Endothelial cell of hepatic sinusoid (primary cell): ENCODE data around the gene SLC35B2.

Experiments
- in situ Hi-C: cut with HindIII; loops from 2 replicates; pipeline ENCODE4 v1.10.0; 2017; ENCODE audit warnings: low sequenced_read_pairs

SLC35B2 gene

GRCh38 chr6:44255871-44256774, 1.2 kb downstream of the SLC35B2 start:
- in situ Hi-C loops, result loop anchor here (5.0 kb wide), 1 partner anchor 104 kb away; no protein-coding TSS in a partner anchor

- in situ Hi-C loops, result loop anchor here (5.0 kb wide), 1 partner anchor 103 kb away; no protein-coding TSS in a partner anchor
These were observed 2.1 kb downstream of the SLC35B2 start for GRCh38 chr6:44255105-44255808.

GRCh38 chr6:44254191-44255104, 2.9 kb downstream of the SLC35B2 start:
- in situ Hi-C loops, result loop anchor here (5.0 kb wide), 1 partner anchor 102 kb away; no protein-coding TSS in a partner anchor

GRCh38 chr6:44253307-44254101, 3.8 kb downstream of the SLC35B2 start:
- in situ Hi-C loops, result no loop called here

GRCh38 chr6:44251576-44252524, 5.5 kb downstream of the SLC35B2 start:
- in situ Hi-C loops, result no loop called here

- in situ Hi-C loops, result no loop called here
These were observed 6.6 kb downstream of the SLC35B2 start for GRCh38 chr6:44250718-44251123.

GRCh38 chr6:44250067-44250717, 7.1 kb downstream of the SLC35B2 start:
- in situ Hi-C loops, result no loop called here

- in situ Hi-C loops, result no loop called here
These were observed 8.1 kb downstream of the SLC35B2 start for GRCh38 chr6:44249082-44249748.

- in situ Hi-C loops, result no loop called here
These were observed 8.7 kb downstream of the SLC35B2 start for GRCh38 chr6:44248579-44248978.

- in situ Hi-C loops, result no loop called here
These were observed 9.7 kb downstream of the SLC35B2 start for GRCh38 chr6:44247338-44248302.

- in situ Hi-C loops, result no loop called here
These were observed 10.5 kb downstream of the SLC35B2 start, which contains the start of gene HSP90AB1 for GRCh38 chr6:44246663-44247337. TSS of gene HSP90AB1 (plus strand) at chr6:44247101. CDS start at chr6:44248630, 1,529 bp downstream.

GRCh38 chr6:44245912-44246662, 11.2 kb downstream of the SLC35B2 start:
- in situ Hi-C loops, result no loop called here

GRCh38 chr6:44245391-44245911, 11.9 kb downstream of the SLC35B2 start:
- in situ Hi-C loops, result no loop called here

GRCh38 chr6:44243345-44243744, 14.0 kb downstream of the SLC35B2 start:
- in situ Hi-C loops, result no loop called here
